K562 (cell line): ENCODE data around the gene NACC1. TPM values are rescaled to one million over a fixed set of nuclear protein-coding genes. Genes with fewer than 3 reads are reported as not detected.

Experiments used
- BCLAF1 ChIP-seq, 2 experiments: fragments of 450-650 bp in 1 of 2; IDR thresholded peaks; 2 replicates each; pipeline ENCODE4 v1.6.1; 2011 to 2017; ENCODE audit warnings: low read depth in 2 of 2, antibody characterized with exemption in 1 of 2, borderline replicate concordance in 1 of 2, low read length in 1 of 2, mild to moderate bottlenecking in 1 of 2, mixed read lengths in 1 of 2; ENCODE audit not compliant: control insufficient read depth in 1 of 2
- CTBP1 ChIP-seq: fragments of 450-650 bp; IDR thresholded peaks from 2 replicates; pipeline ENCODE4 v1.6.1; 2016; ENCODE audit warnings: borderline replicate concordance
- FOXK1 ChIP-seq: sonication (generic); formaldehyde crosslinking; IDR thresholded peaks from 2 replicates; pipeline ENCODE4 v1.8.0; 2022; ENCODE audit warnings: missing genetic modification reagents, mild to moderate bottlenecking, borderline replicate concordance
- LEF1 ChIP-seq: fragments of 450-650 bp; IDR thresholded peaks from 2 replicates; pipeline ENCODE4 v1.6.1; 2016; ENCODE audit warnings: mild to moderate bottlenecking
- NFE2 ChIP-seq: IDR thresholded peaks from 2 replicates; pipeline ENCODE4 v1.6.1; 2014; ENCODE audit warnings: antibody characterized with exemption, low read depth
- NR1H2 ChIP-seq: sonication (generic); formaldehyde crosslinking; IDR thresholded peaks from 2 replicates; pipeline ENCODE4 v1.4.0; 2020; ENCODE audit warnings: mild to moderate bottlenecking, missing genetic modification reagents
- NR3C1 ChIP-seq: sonication (generic); formaldehyde crosslinking; IDR thresholded peaks from 2 replicates; pipeline ENCODE4 v1.8.1; 2022; ENCODE audit warnings: missing genetic modification reagents
- PHF20 ChIP-seq: fragments of 450-650 bp; IDR thresholded peaks from 2 replicates; pipeline ENCODE4 v1.6.1; 2018; ENCODE audit not compliant: partially characterized antibody
- POLR2A ChIP-seq: fragments of 450-650 bp; conservative IDR thresholded peaks from 2 replicates; pipeline ENCODE4 v1.6.1; 2016
- RREB1 ChIP-seq: fragments of 250-450 bp; sonication (Bioruptor Pico); IDR thresholded peaks from 2 replicates; pipeline ENCODE4 v1.4.0; 2020
- THRAP3 ChIP-seq: fragments of 450-650 bp; IDR thresholded peaks from 2 replicates; pipeline ENCODE4 v1.6.1; 2016; ENCODE audit warnings: mild to moderate bottlenecking, inconsistent platforms, borderline replicate concordance
- ZBTB17 ChIP-seq: fragments of 450-650 bp; formaldehyde crosslinking; IDR thresholded peaks from 2 replicates; pipeline ENCODE4 v1.4.0; 2020; ENCODE audit warnings: mild to moderate bottlenecking
- ZBTB5 ChIP-seq: fragments of 450-650 bp; IDR thresholded peaks from 2 replicates; pipeline ENCODE4 v1.6.1; 2017; ENCODE audit warnings: antibody characterized with exemption
- ZC3H8 ChIP-seq: fragments of 450-650 bp; IDR thresholded peaks from 2 replicates; pipeline ENCODE4 v1.6.1; 2017
- ZNF253 ChIP-seq: fragments of 250-450 bp; sonication (Bioruptor Pico); conservative IDR thresholded peaks from 2 replicates; pipeline ENCODE4 v1.6.1; 2021; ENCODE audit warnings: mild to moderate bottlenecking
- ZNF436 ChIP-seq: fragments of 250-450, 450-650 bp; sonication (Bioruptor Pico); formaldehyde crosslinking; IDR thresholded peaks from 2 replicates; pipeline ENCODE4 v1.7.0; 2020; ENCODE audit warnings: mild to moderate bottlenecking
- ZNF717 ChIP-seq: fragments of 250-450 bp; sonication (Bioruptor Pico); IDR thresholded peaks from 2 replicates; pipeline ENCODE4 v1.5.0; 2021
- polyA plus RNA-seq, 8 experiments: library from polyadenylated mRNA; depleted of rRNA in 4 of 8; stranded (reverse) in 5 of 8; unstranded in 3 of 8; fragments of >200 nt; fragmentation: Nextera tagmentation in 2 of 8; fragmentation: Illumina TruSeq in 1 of 8; extraction: Ambion mirVana in 2 of 8; extraction: Trizol in 1 of 8; gene quantifications; 2 replicates each; pipeline versions ENCODE4 v1.2.1 to v1.2.3, GENCODE V29; 2011 to 2014; ENCODE audit warnings: inconsistent platforms in 1 of 8, missing spikeins in 1 of 8
- total RNA-seq, 7 experiments: library from RNA; depleted of rRNA in 6 of 7; stranded (reverse); fragments of >200 nt in 6 of 7; fragmentation: Illumina TruSeq in 2 of 7; extraction: Trizol in 2 of 7; gene quantifications; 2 replicates each; pipeline versions ENCODE4 v1.2.1 to v1.2.3, GENCODE V29; 2011 to 2021; ENCODE audit warnings: low replicate concordance in 1 of 7

NACC1 gene
- total and polyA plus RNA-seq, 9 of the 15 experiments (the other 6 are each of a cell fraction or from before 2014, with no cell fraction given) = 0.04 to 96.6 (median 25.8) TPM

GRCh38 chr19:13151605-13152355 is 33.7 kb downstream of the NACC1 start (continued):
- TF ChIP-seq CTBP1 (peak; percentile 58; the same call in 1 of the 2 replicates), ZC3H8 (no peak), ZNF436 (CRISPR knock-in tag) (no peak), ZNF253 (CRISPR knock-in tag) (no peak), RREB1 (CRISPR knock-in tag) (no peak), NR3C1 (CRISPR knock-in tag) (no peak), POLR2A (peak; percentile 85), ZNF717 (CRISPR knock-in tag) (no peak), THRAP3 (no peak), NR1H2 (CRISPR knock-in tag) (no peak), LEF1 (no peak), ZBTB17 (0 out of 2 replicates have a peak, but pooled peaks have one; percentile 43), NFE2 (no peak), ZBTB5 (no peak), FOXK1 (CRISPR knock-in tag) (no peak), PHF20 (peak; percentile 17), BCLAF1 (IDR thresholded peaks at IDR 0.05; ENCODE audit: borderline replicate concordance in 1 of 2, control insufficient read depth in 1 of 2, low read depth in 2 of 2, low read length in 1 of 2) (no peak)
